HG02884 (cell line): Measurements from ENCODE around the gene MARCHF10.
"Not testable (repeated sequence)": the region's sequence is repeated elsewhere in the genome, so short reads cannot be mapped to it uniquely, and the experiment has no call there.

Experiments used
- ATAC-seq: cut with Tn5 transposase; IDR thresholded peaks from one replicate; pipeline ENCODE4 v1.9.1; 2021; ENCODE audit warnings: mild to moderate bottlenecking, moderate library complexity; ENCODE audit not compliant: unreplicated experiment

Gene MARCHF10

GRCh38 chr17:62791235-62791734, 16.8 kb downstream of the MARCHF10 start:
- ATAC-seq: no peak

- no peak for ATAC-seq
Measured at GRCh38 chr17:62790564-62790986, 17.5 kb downstream of the MARCHF10 start.

- no peak for ATAC-seq
Measured at GRCh38 chr17:62787366-62787765, 20.7 kb downstream of the MARCHF10 start.

GRCh38 chr17:62786646-62787045, 21.5 kb downstream of the MARCHF10 start:
- no peak for ATAC-seq

- not testable (repeated sequence) for ATAC-seq
Measured at GRCh38 chr17:62785983-62786382, 22.1 kb downstream of the MARCHF10 start.

GRCh38 chr17:62782730-62783270, 25.3 kb downstream of the MARCHF10 start:
- no peak for ATAC-seq

GRCh38 chr17:62781831-62782251, 26.3 kb downstream of the MARCHF10 start:
- ATAC-seq: no peak

- ATAC-seq: no peak
Measured at GRCh38 chr17:62781356-62781755, 26.8 kb downstream of the MARCHF10 start.

GRCh38 chr17:62780951-62781350, 27.2 kb downstream of the MARCHF10 start:
- no peak for ATAC-seq

GRCh38 chr17:62780269-62780668, 27.8 kb downstream of the MARCHF10 start:
- no peak for ATAC-seq

- no peak for ATAC-seq
Measured at GRCh38 chr17:62778990-62779681, 29.0 kb downstream of the MARCHF10 start.

GRCh38 chr17:62775876-62776275, 32.2 kb downstream of the MARCHF10 start:
- no peak for ATAC-seq

- ATAC-seq: no peak
Measured at GRCh38 chr17:62774338-62774737, 33.8 kb downstream of the MARCHF10 start.

- ATAC-seq: no peak
Measured at GRCh38 chr17:62767997-62768396, 40.1 kb downstream of the MARCHF10 start.

- ATAC-seq: no peak
Measured at GRCh38 chr17:62765351-62765750, 42.8 kb downstream of the MARCHF10 start.

GRCh38 chr17:62763891-62764600, 44.1 kb downstream of the MARCHF10 start:
- ATAC-seq: no peak

GRCh38 chr17:62761884-62762283, 46.2 kb downstream of the MARCHF10 start:
- no peak for ATAC-seq

- ATAC-seq: no peak
Measured at GRCh38 chr17:62760945-62761267, 47.2 kb downstream of the MARCHF10 start.

- ATAC-seq: no peak
Measured at GRCh38 chr17:62760059-62760944, 47.8 kb downstream of the MARCHF10 start.

GRCh38 chr17:62757500-62757951, 50.6 kb downstream of the MARCHF10 start:
- no peak for ATAC-seq

GRCh38 chr17:62756198-62756597, 51.9 kb downstream of the MARCHF10 start:
- ATAC-seq: no peak
